Neural cell (in vitro differentiated cells): ENCODE results near the gene DIDO1. TPM values are rescaled to one million over a fixed set of nuclear protein-coding genes. Genes with fewer than 3 reads are reported as not detected.
"Not testable (repeated sequence)": the region's sequence is repeated elsewhere in the genome, so short reads cannot be mapped to it uniquely, and the experiment has no call there.

ENCODE experiments used
- H2AFZ ChIP-seq: fragments of 200-600, 300-800 bp; sonication (generic), shearing (Covaris generic); 2 replicates; pipeline ENCODE4 v1.6.0; 2014; ENCODE audit warnings: low read depth, mild to moderate bottlenecking, antibody characterized with exemption, low read length, moderate library complexity
- H3F3A ChIP-seq: fragments of 200-600 bp; shearing (Covaris generic); 2 replicates; pipeline ENCODE4 v1.6.1; 2016; ENCODE audit warnings: mild to moderate bottlenecking, moderate library complexity, mixed read lengths, antibody characterized with exemption, low read length; ENCODE audit not compliant: insufficient read depth, poor library complexity, severe bottlenecking
- H3K27ac ChIP-seq: fragments of 200-600, 300-800 bp; sonication (generic), shearing (Covaris generic); 2 replicates; pipeline ENCODE4 v1.5.1; 2014; ENCODE audit warnings: mild to moderate bottlenecking, low read length, moderate library complexity
- H3K27me3 ChIP-seq: fragments of 300-800, 200-600 bp; sonication (generic), shearing (Covaris generic); 2 replicates; pipeline ENCODE4 v1.6.0; 2014; ENCODE audit warnings: mild to moderate bottlenecking, low read depth, low read length, moderate library complexity; ENCODE audit not compliant: insufficient read depth
- H3K36me3 ChIP-seq: fragments of 300-800, 200-600 bp; sonication (generic), shearing (Covaris generic); 2 replicates; pipeline ENCODE4 v1.5.1; 2014; ENCODE audit warnings: mild to moderate bottlenecking, antibody characterized with exemption, low read length, moderate library complexity; ENCODE audit not compliant: insufficient read depth
- H3K4me2 ChIP-seq: fragments of 300-800, 200-600 bp; sonication (generic), shearing (Covaris generic); 2 replicates; pipeline ENCODE4 v1.6.0; 2014; ENCODE audit warnings: mild to moderate bottlenecking, low read length
- H3K4me3 ChIP-seq: fragments of 300-800, 200-600 bp; sonication (generic), shearing (Covaris generic); 2 replicates; pipeline ENCODE4 v1.5.1; 2014; ENCODE audit warnings: mild to moderate bottlenecking, low read length, moderate library complexity
- H3K79me2 ChIP-seq: fragments of 200-600 bp; shearing (Covaris generic); replicated peaks from 2 replicates; pipeline ENCODE4 v1.6.0; 2014; ENCODE audit warnings: mild to moderate bottlenecking, low read length, moderate library complexity; ENCODE audit not compliant: insufficient read depth
- H3K9ac ChIP-seq: fragments of 300-800, 200-600 bp; sonication (generic), shearing (Covaris generic); 2 replicates; pipeline ENCODE4 v1.6.1; 2016; ENCODE audit warnings: mild to moderate bottlenecking, low read length, mixed read lengths
- H3K9me2 ChIP-seq: fragments of 200-600 bp; shearing (Covaris generic); 2 replicates; pipeline ENCODE4 v1.6.1; 2016; ENCODE audit warnings: mild to moderate bottlenecking, low read length, mixed read lengths; ENCODE audit not compliant: insufficient read depth
- H3K9me3 ChIP-seq: fragments of 200-600, 300-800 bp; sonication (generic), shearing (Covaris generic); 2 replicates; pipeline ENCODE4 v1.6.1; 2016; ENCODE audit warnings: mild to moderate bottlenecking, mixed run types, low read length, moderate library complexity, mixed read lengths
- H4K20me1 ChIP-seq: fragments of 200-600 bp; shearing (Covaris generic); 2 replicates; pipeline ENCODE4 v1.6.1; 2016; ENCODE audit warnings: mild to moderate bottlenecking, mixed run types; ENCODE audit not compliant: insufficient read depth
- EP300 ChIP-seq: fragments of 450-650 bp; conservative IDR thresholded peaks from 2 replicates; pipeline ENCODE4 v1.6.1; 2014; ENCODE audit warnings: antibody characterized with exemption, mild to moderate bottlenecking, moderate library complexity; ENCODE audit not compliant: poor library complexity, severe bottlenecking
- EZH2 ChIP-seq: fragments of 200-600, 300-800 bp; shearing (Covaris generic), sonication (generic); IDR thresholded peaks from 2 replicates; pipeline ENCODE4 v1.6.1; 2014; ENCODE audit warnings: antibody characterized with exemption, low read length, borderline replicate concordance, mild to moderate bottlenecking; ENCODE audit not compliant: insufficient read depth, poor library complexity, severe bottlenecking
- MXI1 ChIP-seq: fragments of 450-650 bp; conservative IDR thresholded peaks from 2 replicates; pipeline ENCODE4 v1.6.1; 2014; ENCODE audit warnings: antibody characterized with exemption, mild to moderate bottlenecking; ENCODE audit not compliant: poor library complexity, severe bottlenecking
- POLR2AphosphoS5 ChIP-seq: IDR thresholded peaks from 2 replicates; pipeline ENCODE4 v1.6.1; 2012
- RAD21 ChIP-seq: fragments of 450-650 bp; conservative IDR thresholded peaks from 2 replicates; pipeline ENCODE4 v1.6.1; 2014; ENCODE audit warnings: antibody characterized with exemption, mild to moderate bottlenecking, moderate library complexity
- SMC3 ChIP-seq: fragments of 450-650 bp; conservative IDR thresholded peaks from 2 replicates; pipeline ENCODE4 v1.6.1; 2014; ENCODE audit warnings: antibody characterized with exemption, mild to moderate bottlenecking, moderate library complexity; ENCODE audit not compliant: poor library complexity
- TAF1 ChIP-seq: IDR thresholded peaks from 2 replicates; pipeline ENCODE4 v1.6.1; 2012; ENCODE audit warnings: low read depth
- polyA plus RNA-seq: library from polyadenylated mRNA; depleted of rRNA; stranded (reverse); fragments of >200 nt; gene quantifications from 2 replicates; pipeline ENCODE4 v1.2.3, GENCODE V29; 2014
- TF ChIP-seq, protein P1 (sequence below): IDR thresholded peaks from 2 replicates; pipeline ENCODE4 v1.6.1; 2012; ENCODE audit warnings: borderline replicate concordance
- TF ChIP-seq, protein P2 (sequence below): fragments of 450-650 bp; IDR thresholded peaks from 2 replicates; pipeline ENCODE4 v1.5.1; 2014; ENCODE audit warnings: antibody characterized with exemption, mild to moderate bottlenecking, moderate library complexity; ENCODE audit not compliant: poor library complexity, severe bottlenecking

Gene DIDO1
- polyA plus RNA-seq, 1 donor from 2014 or later, result 42.8 TPM

DNA sequence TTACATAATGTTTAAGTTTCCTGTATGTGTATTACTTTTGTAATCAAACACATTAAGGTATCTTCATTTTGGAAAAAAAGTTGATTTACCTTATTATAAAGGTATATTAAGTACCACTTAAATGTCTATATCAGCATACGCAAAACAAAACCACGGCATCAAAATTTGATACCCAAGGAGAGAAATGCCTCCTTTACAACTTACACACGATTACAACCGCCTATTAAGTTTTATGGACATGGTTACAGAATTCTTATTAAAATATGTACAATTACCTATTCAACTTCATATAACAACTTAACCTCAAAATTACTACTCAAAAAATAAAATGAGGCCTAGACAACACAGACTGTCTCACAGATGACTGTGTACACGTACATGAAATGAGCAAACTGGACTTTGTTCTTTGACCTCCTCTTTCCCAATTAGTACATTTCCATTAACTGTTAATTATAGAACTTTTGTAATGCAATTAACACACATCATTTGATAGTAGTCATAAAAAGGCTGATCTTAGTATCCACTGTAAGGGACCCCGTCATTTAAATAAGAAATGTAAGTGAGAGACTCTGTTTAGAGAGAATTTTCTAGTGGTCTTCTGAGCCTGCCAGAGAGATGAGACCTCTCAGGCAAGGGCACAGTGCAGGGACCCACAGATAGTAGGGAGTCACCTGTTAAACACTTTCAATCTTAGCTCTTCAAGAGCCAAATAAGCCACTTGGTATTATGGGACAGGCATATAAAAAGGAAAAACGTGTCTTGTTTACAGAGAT, 2.5 kb downstream of the DIDO1 start:
- Histone ChIP-seq H3K27ac (peak overlapping the region; percentile 3), H2AFZ (no peak overlapping the region)

DNA sequence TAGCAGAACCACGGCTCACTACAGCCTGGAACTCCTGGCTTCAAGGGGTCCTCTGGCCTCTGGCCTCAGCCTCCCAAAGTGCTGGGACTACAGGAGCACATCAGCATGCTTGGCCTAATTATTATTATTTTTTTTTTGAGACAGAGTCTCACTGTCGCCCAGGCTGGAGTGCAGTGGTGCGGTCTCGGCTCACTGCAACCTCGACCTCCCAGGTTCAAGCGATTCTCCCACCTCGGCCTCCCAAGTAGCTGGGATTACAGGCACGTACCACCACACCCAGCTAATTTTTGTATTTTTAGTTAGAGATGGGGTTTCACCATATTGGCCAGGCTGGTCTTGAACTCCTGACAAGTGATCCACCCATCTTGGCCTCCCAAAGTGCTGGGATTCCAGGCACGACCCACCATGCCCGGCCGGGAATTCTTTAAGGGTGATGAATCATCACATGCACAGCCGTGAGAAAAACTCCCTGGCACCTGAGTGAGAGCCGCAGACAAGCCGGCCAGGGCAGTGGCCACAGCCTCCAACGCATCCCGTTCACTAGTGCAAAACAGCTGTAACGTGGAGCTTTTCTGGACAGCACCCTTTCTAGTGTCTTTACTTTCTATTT, 3.1 kb downstream of the DIDO1 start:
- H4K20me1 ChIP-seq, result peaks cover 28% of the 10 kb centered on the region
- H3K9me2 ChIP-seq, H3F3A ChIP-seq, H3K4me2 ChIP-seq, H3K9ac ChIP-seq, H3K36me3 ChIP-seq, H3K27ac ChIP-seq, H3K27me3 ChIP-seq, H2AFZ ChIP-seq, H3K9me3 ChIP-seq: not testable (repeated sequence)
- H3K4me3 ChIP-seq, result peak overlapping the region; percentile 98
- H3K79me2 ChIP-seq, result peaks cover 93% of the 10 kb centered on the region

More for the DNA sequence above, 2.5 kb downstream of the DIDO1 start:
- Histone ChIP-seq H3K79me2 (peaks cover 91% of the 10 kb centered on the region), H3F3A (peaks cover 3% of the 10 kb centered on the region), H4K20me1 (peaks cover 21% of the 10 kb centered on the region), H3K4me2 (peak overlapping the region; percentile 90), H3K4me3 (peak overlapping the region; percentile 98), H3K9me3 (no peaks in the 10 kb centered on the region), H3K9ac (peak overlapping the region; percentile 97), H3K27me3 (no peaks in the 10 kb centered on the region), H3K9me2 (no peaks in the 10 kb centered on the region), H3K36me3 (no peaks in the 10 kb centered on the region)
- TF ChIP-seq RAD21 (no peak), EZH2 (no peak), EP300 (no peak), POLR2AphosphoS5 (no peak), TAF1 (no peak), SMC3 (no peak), MXI1 (no peak)
- TF ChIP-seq, protein P1, sequence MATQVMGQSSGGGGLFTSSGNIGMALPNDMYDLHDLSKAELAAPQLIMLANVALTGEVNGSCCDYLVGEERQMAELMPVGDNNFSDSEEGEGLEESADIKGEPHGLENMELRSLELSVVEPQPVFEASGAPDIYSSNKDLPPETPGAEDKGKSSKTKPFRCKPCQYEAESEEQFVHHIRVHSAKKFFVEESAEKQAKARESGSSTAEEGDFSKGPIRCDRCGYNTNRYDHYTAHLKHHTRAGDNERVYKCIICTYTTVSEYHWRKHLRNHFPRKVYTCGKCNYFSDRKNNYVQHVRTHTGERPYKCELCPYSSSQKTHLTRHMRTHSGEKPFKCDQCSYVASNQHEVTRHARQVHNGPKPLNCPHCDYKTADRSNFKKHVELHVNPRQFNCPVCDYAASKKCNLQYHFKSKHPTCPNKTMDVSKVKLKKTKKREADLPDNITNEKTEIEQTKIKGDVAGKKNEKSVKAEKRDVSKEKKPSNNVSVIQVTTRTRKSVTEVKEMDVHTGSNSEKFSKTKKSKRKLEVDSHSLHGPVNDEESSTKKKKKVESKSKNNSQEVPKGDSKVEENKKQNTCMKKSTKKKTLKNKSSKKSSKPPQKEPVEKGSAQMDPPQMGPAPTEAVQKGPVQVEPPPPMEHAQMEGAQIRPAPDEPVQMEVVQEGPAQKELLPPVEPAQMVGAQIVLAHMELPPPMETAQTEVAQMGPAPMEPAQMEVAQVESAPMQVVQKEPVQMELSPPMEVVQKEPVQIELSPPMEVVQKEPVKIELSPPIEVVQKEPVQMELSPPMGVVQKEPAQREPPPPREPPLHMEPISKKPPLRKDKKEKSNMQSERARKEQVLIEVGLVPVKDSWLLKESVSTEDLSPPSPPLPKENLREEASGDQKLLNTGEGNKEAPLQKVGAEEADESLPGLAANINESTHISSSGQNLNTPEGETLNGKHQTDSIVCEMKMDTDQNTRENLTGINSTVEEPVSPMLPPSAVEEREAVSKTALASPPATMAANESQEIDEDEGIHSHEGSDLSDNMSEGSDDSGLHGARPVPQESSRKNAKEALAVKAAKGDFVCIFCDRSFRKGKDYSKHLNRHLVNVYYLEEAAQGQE, result no peak
- TF ChIP-seq, protein P2, sequence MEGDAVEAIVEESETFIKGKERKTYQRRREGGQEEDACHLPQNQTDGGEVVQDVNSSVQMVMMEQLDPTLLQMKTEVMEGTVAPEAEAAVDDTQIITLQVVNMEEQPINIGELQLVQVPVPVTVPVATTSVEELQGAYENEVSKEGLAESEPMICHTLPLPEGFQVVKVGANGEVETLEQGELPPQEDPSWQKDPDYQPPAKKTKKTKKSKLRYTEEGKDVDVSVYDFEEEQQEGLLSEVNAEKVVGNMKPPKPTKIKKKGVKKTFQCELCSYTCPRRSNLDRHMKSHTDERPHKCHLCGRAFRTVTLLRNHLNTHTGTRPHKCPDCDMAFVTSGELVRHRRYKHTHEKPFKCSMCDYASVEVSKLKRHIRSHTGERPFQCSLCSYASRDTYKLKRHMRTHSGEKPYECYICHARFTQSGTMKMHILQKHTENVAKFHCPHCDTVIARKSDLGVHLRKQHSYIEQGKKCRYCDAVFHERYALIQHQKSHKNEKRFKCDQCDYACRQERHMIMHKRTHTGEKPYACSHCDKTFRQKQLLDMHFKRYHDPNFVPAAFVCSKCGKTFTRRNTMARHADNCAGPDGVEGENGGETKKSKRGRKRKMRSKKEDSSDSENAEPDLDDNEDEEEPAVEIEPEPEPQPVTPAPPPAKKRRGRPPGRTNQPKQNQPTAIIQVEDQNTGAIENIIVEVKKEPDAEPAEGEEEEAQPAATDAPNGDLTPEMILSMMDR, result no peak
